ENCODE measurements around the gene RFNG.

DNA sequence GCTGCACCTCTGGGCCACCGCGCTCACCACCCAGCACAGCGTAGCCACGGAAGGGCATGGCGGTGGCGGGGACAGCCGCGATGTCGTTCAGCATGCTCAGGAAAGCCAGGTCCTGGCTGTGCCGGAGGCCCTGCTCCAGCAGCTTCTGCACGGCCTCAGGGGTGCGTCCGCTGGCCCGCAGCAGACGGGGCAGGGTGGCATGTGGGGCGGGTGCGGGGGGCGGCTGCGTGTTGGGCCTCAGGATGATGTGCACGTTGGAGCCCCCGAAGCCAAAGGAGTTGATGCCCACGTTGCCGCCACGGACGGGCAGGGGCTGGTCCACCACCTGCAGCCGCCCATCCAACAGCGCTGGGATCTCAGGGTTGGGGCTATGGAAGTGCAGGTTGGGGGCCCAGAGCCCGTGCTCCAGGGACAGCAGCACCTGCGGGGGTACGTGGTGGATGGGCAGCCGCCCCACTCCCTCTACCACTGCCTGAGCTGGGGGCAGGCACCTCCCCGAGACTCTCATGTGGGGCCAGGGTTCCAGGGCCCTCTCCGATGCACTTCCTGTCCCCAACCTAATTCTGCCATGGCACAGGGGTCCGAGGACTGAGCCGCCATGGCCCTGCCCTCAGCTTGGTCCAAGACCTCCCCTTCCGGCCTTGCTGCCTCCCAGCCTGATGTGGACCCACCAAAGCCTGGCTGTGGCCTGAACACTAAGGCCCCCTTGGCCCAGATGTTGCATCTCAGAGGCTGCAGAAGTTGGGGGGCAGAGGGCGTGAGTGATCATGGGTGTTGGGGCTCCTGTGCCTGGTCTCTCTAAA, 39.9 kb upstream of the RFNG start:
- TF ChIP-seq, protein P1, sequence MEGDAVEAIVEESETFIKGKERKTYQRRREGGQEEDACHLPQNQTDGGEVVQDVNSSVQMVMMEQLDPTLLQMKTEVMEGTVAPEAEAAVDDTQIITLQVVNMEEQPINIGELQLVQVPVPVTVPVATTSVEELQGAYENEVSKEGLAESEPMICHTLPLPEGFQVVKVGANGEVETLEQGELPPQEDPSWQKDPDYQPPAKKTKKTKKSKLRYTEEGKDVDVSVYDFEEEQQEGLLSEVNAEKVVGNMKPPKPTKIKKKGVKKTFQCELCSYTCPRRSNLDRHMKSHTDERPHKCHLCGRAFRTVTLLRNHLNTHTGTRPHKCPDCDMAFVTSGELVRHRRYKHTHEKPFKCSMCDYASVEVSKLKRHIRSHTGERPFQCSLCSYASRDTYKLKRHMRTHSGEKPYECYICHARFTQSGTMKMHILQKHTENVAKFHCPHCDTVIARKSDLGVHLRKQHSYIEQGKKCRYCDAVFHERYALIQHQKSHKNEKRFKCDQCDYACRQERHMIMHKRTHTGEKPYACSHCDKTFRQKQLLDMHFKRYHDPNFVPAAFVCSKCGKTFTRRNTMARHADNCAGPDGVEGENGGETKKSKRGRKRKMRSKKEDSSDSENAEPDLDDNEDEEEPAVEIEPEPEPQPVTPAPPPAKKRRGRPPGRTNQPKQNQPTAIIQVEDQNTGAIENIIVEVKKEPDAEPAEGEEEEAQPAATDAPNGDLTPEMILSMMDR (optimal IDR thresholded peaks at IDR 0.05 in 1 of 3, IDR thresholded peaks at IDR 0.05 in 1 of 3, conservative IDR thresholded peaks at IDR 0.05 in 1 of 3; ENCODE audit: extremely low read depth in 1 of 3, insufficient read depth in 2 of 3, low read length in 3 of 3): no peak
- no peak for TF ChIP-seq EZH2 (IDR thresholded peaks at IDR 0.05; ENCODE audit: low read length)

Data from keratinocyte (primary cell).